PFSK-1 (cell line): ENCODE results near the gene PTP4A2.

Experiments
- POLR2AphosphoS5 ChIP-seq: IDR thresholded peaks from 2 replicates; pipeline ENCODE4 v1.6.1; 2012; ENCODE audit warnings: low read depth, mild to moderate bottlenecking, control low read depth, low read length, moderate library complexity
- TAF1 ChIP-seq: IDR thresholded peaks from 2 replicates; pipeline ENCODE4 v1.6.1; 2012; ENCODE audit warnings: low read length, control low read depth, borderline replicate concordance; ENCODE audit not compliant: insufficient read depth

DNA sequence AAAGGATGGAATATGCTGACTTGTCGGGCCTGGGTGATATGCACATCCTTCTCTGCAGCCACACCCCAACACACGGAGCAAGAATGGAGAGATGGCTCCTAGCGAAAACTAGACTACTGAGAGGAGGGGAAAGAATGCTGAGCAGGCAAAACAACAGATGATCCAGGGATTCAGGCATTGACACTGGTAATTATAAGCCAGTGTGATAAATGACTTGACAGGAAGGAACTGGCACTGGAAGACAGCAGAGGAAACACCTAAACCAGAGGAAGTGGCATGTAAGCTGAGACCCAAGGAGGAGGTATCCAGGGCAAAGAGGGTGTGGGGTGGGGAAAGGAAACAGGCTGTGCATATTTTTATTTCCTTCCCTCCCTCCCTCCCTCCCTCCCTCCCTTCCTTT is 43.8 kb upstream of the PTP4A2 start:
- TF ChIP-seq POLR2AphosphoS5 (no peak), TAF1 (no peak)
